Measurements from ENCODE around the gene FFAR1.

DNA sequence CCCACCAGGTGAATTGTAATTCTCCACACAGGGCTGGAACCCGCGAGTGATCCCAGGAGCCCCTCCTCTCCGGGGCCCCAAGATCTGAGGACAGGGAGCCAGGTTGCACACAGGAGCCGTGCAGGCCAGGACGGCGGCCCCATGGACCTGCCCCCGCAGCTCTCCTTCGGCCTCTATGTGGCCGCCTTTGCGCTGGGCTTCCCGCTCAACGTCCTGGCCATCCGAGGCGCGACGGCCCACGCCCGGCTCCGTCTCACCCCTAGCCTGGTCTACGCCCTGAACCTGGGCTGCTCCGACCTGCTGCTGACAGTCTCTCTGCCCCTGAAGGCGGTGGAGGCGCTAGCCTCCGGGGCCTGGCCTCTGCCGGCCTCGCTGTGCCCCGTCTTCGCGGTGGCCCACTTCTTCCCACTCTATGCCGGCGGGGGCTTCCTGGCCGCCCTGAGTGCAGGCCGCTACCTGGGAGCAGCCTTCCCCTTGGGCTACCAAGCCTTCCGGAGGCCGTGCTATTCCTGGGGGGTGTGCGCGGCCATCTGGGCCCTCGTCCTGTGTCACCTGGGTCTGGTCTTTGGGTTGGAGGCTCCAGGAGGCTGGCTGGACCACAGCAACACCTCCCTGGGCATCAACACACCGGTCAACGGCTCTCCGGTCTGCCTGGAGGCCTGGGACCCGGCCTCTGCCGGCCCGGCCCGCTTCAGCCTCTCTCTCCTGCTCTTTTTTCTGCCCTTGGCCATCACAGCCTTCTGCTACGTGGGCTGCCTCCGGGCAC lies 3.9 kb downstream of the FFAR1 start:
- TF ChIP-seq RAD21 (IDR thresholded peaks at IDR 0.05; ENCODE audit: low read depth) (no peak), EP300 (IDR thresholded peaks at IDR 0.05; ENCODE audit: borderline replicate concordance) (no peak), YY1 (IDR thresholded peaks at IDR 0.05; ENCODE audit: low read depth) (no peak), TEAD4 (IDR thresholded peaks at IDR 0.05) (no peak), ZBTB7A (IDR thresholded peaks at IDR 0.05; ENCODE audit: low read depth) (no peak), NFIC (IDR thresholded peaks at IDR 0.05) (no peak)
- TF ChIP-seq, protein P1, sequence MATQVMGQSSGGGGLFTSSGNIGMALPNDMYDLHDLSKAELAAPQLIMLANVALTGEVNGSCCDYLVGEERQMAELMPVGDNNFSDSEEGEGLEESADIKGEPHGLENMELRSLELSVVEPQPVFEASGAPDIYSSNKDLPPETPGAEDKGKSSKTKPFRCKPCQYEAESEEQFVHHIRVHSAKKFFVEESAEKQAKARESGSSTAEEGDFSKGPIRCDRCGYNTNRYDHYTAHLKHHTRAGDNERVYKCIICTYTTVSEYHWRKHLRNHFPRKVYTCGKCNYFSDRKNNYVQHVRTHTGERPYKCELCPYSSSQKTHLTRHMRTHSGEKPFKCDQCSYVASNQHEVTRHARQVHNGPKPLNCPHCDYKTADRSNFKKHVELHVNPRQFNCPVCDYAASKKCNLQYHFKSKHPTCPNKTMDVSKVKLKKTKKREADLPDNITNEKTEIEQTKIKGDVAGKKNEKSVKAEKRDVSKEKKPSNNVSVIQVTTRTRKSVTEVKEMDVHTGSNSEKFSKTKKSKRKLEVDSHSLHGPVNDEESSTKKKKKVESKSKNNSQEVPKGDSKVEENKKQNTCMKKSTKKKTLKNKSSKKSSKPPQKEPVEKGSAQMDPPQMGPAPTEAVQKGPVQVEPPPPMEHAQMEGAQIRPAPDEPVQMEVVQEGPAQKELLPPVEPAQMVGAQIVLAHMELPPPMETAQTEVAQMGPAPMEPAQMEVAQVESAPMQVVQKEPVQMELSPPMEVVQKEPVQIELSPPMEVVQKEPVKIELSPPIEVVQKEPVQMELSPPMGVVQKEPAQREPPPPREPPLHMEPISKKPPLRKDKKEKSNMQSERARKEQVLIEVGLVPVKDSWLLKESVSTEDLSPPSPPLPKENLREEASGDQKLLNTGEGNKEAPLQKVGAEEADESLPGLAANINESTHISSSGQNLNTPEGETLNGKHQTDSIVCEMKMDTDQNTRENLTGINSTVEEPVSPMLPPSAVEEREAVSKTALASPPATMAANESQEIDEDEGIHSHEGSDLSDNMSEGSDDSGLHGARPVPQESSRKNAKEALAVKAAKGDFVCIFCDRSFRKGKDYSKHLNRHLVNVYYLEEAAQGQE (IDR thresholded peaks at IDR 0.05; ENCODE audit: low read depth): no peak
- TF ChIP-seq, protein P2, sequence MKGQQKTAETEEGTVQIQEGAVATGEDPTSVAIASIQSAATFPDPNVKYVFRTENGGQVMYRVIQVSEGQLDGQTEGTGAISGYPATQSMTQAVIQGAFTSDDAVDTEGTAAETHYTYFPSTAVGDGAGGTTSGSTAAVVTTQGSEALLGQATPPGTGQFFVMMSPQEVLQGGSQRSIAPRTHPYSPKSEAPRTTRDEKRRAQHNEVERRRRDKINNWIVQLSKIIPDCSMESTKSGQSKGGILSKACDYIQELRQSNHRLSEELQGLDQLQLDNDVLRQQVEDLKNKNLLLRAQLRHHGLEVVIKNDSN (IDR thresholded peaks at IDR 0.05): no peak

All from Ishikawa (cell line).